ENCODE measurements around the gene CSNK1A1L.

GRCh38 chr13:37094840-37095239, 10.6 kb downstream of the CSNK1A1L start:
- TF ChIP-seq, protein P1, sequence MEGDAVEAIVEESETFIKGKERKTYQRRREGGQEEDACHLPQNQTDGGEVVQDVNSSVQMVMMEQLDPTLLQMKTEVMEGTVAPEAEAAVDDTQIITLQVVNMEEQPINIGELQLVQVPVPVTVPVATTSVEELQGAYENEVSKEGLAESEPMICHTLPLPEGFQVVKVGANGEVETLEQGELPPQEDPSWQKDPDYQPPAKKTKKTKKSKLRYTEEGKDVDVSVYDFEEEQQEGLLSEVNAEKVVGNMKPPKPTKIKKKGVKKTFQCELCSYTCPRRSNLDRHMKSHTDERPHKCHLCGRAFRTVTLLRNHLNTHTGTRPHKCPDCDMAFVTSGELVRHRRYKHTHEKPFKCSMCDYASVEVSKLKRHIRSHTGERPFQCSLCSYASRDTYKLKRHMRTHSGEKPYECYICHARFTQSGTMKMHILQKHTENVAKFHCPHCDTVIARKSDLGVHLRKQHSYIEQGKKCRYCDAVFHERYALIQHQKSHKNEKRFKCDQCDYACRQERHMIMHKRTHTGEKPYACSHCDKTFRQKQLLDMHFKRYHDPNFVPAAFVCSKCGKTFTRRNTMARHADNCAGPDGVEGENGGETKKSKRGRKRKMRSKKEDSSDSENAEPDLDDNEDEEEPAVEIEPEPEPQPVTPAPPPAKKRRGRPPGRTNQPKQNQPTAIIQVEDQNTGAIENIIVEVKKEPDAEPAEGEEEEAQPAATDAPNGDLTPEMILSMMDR (conservative IDR thresholded peaks at IDR 0.05; ENCODE audit: low read depth, low read length) = no peak
- TF ChIP-seq POLR2A (IDR thresholded peaks at IDR 0.05; ENCODE audit: low read depth, low read length) = no peak
- TF ChIP-seq MAFK (IDR thresholded peaks at IDR 0.05; ENCODE audit: low read depth, low read length) = no peak
- TF ChIP-seq RCOR1 (IDR thresholded peaks at IDR 0.05; ENCODE audit: insufficient replicate concordance, low read length) = no peak
- TF ChIP-seq CEBPB (IDR thresholded peaks at IDR 0.05; ENCODE audit: low read depth, low read length) = no peak
- TF ChIP-seq RFX5 (IDR thresholded peaks at IDR 0.05; ENCODE audit: low read depth, low read length) = no peak

Measured in IMR-90 (cell line).